ENCODE data around the gene USP5. TPM values are rescaled to one million over a fixed set of nuclear protein-coding genes. Genes with fewer than 3 reads are reported as not detected.

Gene USP5
- polyA plus RNA-seq, 2 of the 4 experiments (the other 2 are of a cell fraction): 58.6 to 78.2 TPM

DNA sequence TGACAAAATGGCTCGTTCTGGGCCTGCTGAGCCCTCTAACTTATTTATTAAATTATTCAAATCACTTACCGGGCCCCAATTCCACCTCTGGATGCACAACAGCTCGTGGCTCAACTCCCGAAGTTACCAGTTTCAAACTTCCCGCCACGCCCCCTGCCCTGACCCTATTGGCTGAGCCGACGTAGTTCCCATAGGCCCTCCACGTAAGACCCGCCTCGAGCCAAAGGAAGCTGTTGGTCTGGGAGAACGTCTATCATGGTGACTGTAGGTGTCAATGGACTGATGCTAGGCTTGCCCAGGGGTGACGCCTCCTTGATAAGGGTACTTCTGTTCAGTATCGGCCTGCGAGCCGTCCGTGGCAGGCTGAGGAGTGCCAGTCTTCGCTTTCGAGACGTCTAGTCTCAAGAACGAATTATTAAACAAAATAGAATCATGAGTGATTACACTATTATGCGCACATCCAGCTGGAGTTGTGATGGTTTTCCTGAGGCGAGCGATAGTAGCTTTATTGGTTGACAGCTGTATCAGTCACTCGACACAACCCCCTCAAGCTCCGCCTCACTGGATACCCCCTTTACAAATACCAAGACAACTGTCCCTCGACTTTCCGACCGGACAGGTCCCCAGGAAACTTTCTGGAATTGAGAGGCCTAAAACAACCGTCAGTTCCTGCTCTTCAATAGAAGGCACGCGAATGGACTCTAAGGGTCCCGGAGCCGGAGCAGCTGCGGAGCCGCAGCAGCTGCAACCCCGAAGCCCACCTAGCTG, 613 bp upstream of the USP5 start, which contains the start of gene CDCA3 (continued):
- TF ChIP-seq, protein P1, sequence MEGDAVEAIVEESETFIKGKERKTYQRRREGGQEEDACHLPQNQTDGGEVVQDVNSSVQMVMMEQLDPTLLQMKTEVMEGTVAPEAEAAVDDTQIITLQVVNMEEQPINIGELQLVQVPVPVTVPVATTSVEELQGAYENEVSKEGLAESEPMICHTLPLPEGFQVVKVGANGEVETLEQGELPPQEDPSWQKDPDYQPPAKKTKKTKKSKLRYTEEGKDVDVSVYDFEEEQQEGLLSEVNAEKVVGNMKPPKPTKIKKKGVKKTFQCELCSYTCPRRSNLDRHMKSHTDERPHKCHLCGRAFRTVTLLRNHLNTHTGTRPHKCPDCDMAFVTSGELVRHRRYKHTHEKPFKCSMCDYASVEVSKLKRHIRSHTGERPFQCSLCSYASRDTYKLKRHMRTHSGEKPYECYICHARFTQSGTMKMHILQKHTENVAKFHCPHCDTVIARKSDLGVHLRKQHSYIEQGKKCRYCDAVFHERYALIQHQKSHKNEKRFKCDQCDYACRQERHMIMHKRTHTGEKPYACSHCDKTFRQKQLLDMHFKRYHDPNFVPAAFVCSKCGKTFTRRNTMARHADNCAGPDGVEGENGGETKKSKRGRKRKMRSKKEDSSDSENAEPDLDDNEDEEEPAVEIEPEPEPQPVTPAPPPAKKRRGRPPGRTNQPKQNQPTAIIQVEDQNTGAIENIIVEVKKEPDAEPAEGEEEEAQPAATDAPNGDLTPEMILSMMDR (IDR thresholded peaks at IDR 0.05): no peak
- TF ChIP-seq JUN (IDR thresholded peaks at IDR 0.05) (peak in 1 of 2 experiments; percentile 29; a peak in 1 of 5 replicates), FOSL2 (IDR thresholded peaks at IDR 0.05) (no peak), FOSL2 (CRISPR knock-in tag; IDR thresholded peaks at IDR 0.05) (no peak), GATA3 (IDR thresholded peaks at IDR 0.05; ENCODE audit: borderline replicate concordance) (peak; percentile 36; the same call in 1 of the 2 replicates), CHD2 (IDR thresholded peaks at IDR 0.05; ENCODE audit: low read length, partially characterized antibody) (no peak), ZC3H11A (IDR thresholded peaks at IDR 0.05) (no peak), POLR2A (IDR thresholded peaks at IDR 0.05; ENCODE audit: low read length) (peak; percentile 41; the same call in 1 of the 2 replicates)
- TF ChIP-seq, protein P2, sequence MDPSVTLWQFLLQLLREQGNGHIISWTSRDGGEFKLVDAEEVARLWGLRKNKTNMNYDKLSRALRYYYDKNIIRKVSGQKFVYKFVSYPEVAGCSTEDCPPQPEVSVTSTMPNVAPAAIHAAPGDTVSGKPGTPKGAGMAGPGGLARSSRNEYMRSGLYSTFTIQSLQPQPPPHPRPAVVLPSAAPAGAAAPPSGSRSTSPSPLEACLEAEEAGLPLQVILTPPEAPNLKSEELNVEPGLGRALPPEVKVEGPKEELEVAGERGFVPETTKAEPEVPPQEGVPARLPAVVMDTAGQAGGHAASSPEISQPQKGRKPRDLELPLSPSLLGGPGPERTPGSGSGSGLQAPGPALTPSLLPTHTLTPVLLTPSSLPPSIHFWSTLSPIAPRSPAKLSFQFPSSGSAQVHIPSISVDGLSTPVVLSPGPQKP (IDR thresholded peaks at IDR 0.05; ENCODE audit: low read depth, low read length): no peak
- TF ChIP-seq, protein P3, sequence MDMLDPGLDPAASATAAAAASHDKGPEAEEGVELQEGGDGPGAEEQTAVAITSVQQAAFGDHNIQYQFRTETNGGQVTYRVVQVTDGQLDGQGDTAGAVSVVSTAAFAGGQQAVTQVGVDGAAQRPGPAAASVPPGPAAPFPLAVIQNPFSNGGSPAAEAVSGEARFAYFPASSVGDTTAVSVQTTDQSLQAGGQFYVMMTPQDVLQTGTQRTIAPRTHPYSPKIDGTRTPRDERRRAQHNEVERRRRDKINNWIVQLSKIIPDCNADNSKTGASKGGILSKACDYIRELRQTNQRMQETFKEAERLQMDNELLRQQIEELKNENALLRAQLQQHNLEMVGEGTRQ (IDR thresholded peaks at IDR 0.05): no peak

DNA sequence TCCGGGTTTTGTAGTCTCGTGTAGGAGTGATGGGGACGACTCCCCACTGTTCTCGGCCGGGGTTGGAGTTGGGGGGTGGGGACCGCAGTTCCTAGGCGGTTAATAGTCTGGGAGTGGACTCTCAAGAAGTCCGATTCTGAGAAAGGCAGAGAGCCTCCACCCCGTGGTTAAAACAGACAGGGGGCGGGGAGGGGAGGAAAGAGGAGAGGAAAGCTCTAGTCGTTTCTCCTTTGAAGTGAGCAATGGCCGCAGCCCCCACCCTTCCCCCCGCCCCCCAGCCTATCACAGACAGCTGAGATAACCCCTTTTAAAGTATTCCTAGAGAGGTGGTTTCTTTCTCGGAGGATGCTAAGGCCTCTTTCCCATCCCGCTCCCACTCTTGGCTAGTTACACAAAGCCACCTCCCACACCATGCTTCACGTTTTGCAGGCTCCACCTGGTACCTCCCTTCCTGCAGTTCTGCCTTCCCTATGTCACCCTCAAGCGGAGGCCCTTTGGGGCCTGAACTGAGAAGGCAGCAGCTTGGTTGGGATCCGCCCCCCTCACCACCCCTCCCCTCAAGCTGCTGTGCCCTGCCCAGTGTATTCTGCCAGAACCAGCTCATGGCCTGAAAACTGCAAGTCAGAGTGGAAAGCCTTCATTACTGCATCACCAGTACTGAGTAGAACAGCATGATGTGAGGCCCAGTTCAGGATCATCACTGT, 853 bp downstream of the USP5 start:
- Histone ChIP-seq H3K9me3 (no peaks in the 10 kb centered on the region), H3K4me3 (peak overlapping the region; percentile 50), H3K4me2 (peak overlapping the region; percentile 99), H3K27ac (peak overlapping the region; percentile 69 to 82), H3K4me1 (peaks cover 23% of the 10 kb centered on the region)
- 3% methylated on average over 16 of the region's 18 CpGs for WGBS (ENCODE audit: missing lambda C conversion rate)
- ATAC-seq (peak in 1 of 2 experiments; percentile 4; a peak in 2 of 6 replicates), DNase-seq (ENCODE audit: low read depth in 1 of 2, low spot score in 1 of 2) (peak; percentile 48 to 59), FAIRE-seq (no peak)
- ChIA-PET POLR2A (interaction anchor here (0.6 to 3.1 kb wide), 15 partner anchors 9 to 164 kb away, joined by 3 to 74 read pairs (median 12); partner anchors contain the start of genes C12orf57, COPS7A, MLF2 and PTMS), CTCF (interaction anchor here (0.6 to 10.1 kb wide), 11 partner anchors 8 to 162 kb away, joined by 3 to 117 read pairs (median 4); partner anchors contain the start of genes MLF2, SPSB2 and TPI1)
- TF ChIP-seq HOXA7 (CRISPR knock-in tag; IDR thresholded peaks at IDR 0.05): no peak
- no peak for TF ChIP-seq SMC3 (IDR thresholded peaks at IDR 0.05)
- TF ChIP-seq ZSCAN20 (CRISPR knock-in tag; IDR thresholded peaks at IDR 0.05): no peak
- TF ChIP-seq HDAC2 (IDR thresholded peaks at IDR 0.05): no peak
- no peak for TF ChIP-seq CBX2 (IDR thresholded peaks at IDR 0.05; ENCODE audit: borderline replicate concordance, low read depth)

DNA sequence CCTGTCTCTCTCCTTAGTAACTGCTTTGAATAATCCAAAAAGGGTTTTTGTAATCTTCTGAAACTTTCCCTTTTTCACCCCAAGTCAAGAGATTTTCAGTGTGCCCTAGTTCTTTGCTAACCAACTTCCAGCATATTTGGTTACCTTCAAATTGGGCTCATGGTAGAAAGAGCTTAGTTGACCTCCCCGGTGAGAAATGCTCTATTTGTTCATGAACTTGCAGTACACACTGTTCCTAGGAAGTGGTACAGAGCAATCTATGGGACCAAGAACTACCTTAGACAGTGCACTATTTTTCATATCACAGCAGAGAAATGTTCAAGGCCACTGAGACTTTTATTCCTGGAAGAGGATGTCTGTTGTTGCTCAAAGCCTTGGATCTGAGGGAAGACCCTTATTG, 1.7 kb downstream of the USP5 start:
- H3K4me2 ChIP-seq: peak overlapping the region; percentile 99
- no peaks in the 10 kb centered on the region for H3K9me3 ChIP-seq
- FAIRE-seq (no peak), ATAC-seq (no peak), DNase-seq (ENCODE audit: low read depth in 1 of 2, low spot score in 1 of 2) (no peak)
- H3K4me1 ChIP-seq: peaks cover 23% of the 10 kb centered on the region
- 42% methylated on average over 1 of the region's 1 CpG for WGBS (ENCODE audit: missing lambda C conversion rate)
- H3K27ac ChIP-seq: peak overlapping the region; percentile 69 to 82; a peak in 4 of 6 replicates
- POLR2A ChIA-PET: interaction anchor here (3.1 kb wide), 1 partner anchor 15 kb away, joined by 74 read pairs; the partner anchor contains the start of gene TPI1
- H3K4me3 ChIP-seq: peak overlapping the region; percentile 50; the same call in 2 of the 3 replicates
- CTCF ChIA-PET: interaction anchor here (0.6 to 10.1 kb wide), 11 partner anchors 10 to 162 kb away, joined by 3 to 117 read pairs (median 4); partner anchors contain the start of genes MLF2, SPSB2 and TPI1
- TF ChIP-seq, protein P4, sequence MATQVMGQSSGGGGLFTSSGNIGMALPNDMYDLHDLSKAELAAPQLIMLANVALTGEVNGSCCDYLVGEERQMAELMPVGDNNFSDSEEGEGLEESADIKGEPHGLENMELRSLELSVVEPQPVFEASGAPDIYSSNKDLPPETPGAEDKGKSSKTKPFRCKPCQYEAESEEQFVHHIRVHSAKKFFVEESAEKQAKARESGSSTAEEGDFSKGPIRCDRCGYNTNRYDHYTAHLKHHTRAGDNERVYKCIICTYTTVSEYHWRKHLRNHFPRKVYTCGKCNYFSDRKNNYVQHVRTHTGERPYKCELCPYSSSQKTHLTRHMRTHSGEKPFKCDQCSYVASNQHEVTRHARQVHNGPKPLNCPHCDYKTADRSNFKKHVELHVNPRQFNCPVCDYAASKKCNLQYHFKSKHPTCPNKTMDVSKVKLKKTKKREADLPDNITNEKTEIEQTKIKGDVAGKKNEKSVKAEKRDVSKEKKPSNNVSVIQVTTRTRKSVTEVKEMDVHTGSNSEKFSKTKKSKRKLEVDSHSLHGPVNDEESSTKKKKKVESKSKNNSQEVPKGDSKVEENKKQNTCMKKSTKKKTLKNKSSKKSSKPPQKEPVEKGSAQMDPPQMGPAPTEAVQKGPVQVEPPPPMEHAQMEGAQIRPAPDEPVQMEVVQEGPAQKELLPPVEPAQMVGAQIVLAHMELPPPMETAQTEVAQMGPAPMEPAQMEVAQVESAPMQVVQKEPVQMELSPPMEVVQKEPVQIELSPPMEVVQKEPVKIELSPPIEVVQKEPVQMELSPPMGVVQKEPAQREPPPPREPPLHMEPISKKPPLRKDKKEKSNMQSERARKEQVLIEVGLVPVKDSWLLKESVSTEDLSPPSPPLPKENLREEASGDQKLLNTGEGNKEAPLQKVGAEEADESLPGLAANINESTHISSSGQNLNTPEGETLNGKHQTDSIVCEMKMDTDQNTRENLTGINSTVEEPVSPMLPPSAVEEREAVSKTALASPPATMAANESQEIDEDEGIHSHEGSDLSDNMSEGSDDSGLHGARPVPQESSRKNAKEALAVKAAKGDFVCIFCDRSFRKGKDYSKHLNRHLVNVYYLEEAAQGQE (IDR thresholded peaks at IDR 0.05): no peak
- no peak for TF ChIP-seq EP300 (IDR thresholded peaks at IDR 0.05)
- TF ChIP-seq, protein P5, sequence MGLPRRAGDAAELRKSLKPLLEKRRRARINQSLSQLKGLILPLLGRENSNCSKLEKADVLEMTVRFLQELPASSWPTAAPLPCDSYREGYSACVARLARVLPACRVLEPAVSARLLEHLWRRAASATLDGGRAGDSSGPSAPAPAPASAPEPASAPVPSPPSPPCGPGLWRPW (IDR thresholded peaks at IDR 0.05): no peak
- no peak for TF ChIP-seq HOXA7 (CRISPR knock-in tag; IDR thresholded peaks at IDR 0.05)
- TF ChIP-seq EHMT2 (IDR thresholded peaks at IDR 0.05; ENCODE audit: low read depth): no peak
- TF ChIP-seq HOXB13 (CRISPR knock-in tag; IDR thresholded peaks at IDR 0.05; ENCODE audit: low read depth): no peak
- TF ChIP-seq, protein P1 (IDR thresholded peaks at IDR 0.05): no peak
- TF ChIP-seq RARB (CRISPR knock-in tag; IDR thresholded peaks at IDR 0.05): no peak
- no peak for TF ChIP-seq HOXB5 (CRISPR knock-in tag; IDR thresholded peaks at IDR 0.05)
- no peak for TF ChIP-seq TP53 (CRISPR knock-in tag; IDR thresholded peaks at IDR 0.05)

Measured in A549 (cell line).